SK-N-DZ (cell line): ENCODE results near the gene RNU1-4.
A peak's percentile ranks its signal among the peaks of the same experiment; 100 is the strongest.
"Not testable (repeated sequence)": the region's sequence is repeated elsewhere in the genome, so short reads cannot be mapped to it uniquely, and the experiment has no call there.

Experiments
- DNase-seq: peaks from one replicate; pipeline ENCODE4 v3.0.0-alpha.2; 2015; ENCODE audit warnings: low spot score

Gene RNU1-4

GRCh38 chr1:16708704-16709103 lies 31.6 kb upstream of the RNU1-4 start:
- DNase-seq = not testable (repeated sequence)

GRCh38 chr1:16709659-16710087 lies 30.6 kb upstream of the RNU1-4 start:
- not testable (repeated sequence) for DNase-seq

- not testable (repeated sequence) for DNase-seq
Measured at GRCh38 chr1:16710618-16711017, 29.7 kb upstream of the RNU1-4 start.

- DNase-seq = not testable (repeated sequence)
Measured at GRCh38 chr1:16712131-16712530, 28.2 kb upstream of the RNU1-4 start.

- DNase-seq = not testable (repeated sequence)
Measured at GRCh38 chr1:16712582-16712981, 27.7 kb upstream of the RNU1-4 start.

GRCh38 chr1:16712984-16713383 lies 27.3 kb upstream of the RNU1-4 start:
- DNase-seq = not testable (repeated sequence)

- not testable (repeated sequence) for DNase-seq
Measured at GRCh38 chr1:16713480-16713879, 26.8 kb upstream of the RNU1-4 start.

GRCh38 chr1:16716691-16717335 lies 23.5 kb upstream of the RNU1-4 start:
- DNase-seq = peak; percentile 1

- DNase-seq = peak; percentile 10
Measured at GRCh38 chr1:16717336-16718098, 22.8 kb upstream of the RNU1-4 start.

- peak; percentile 3 for DNase-seq
Measured at GRCh38 chr1:16718099-16718907, 22.0 kb upstream of the RNU1-4 start.

GRCh38 chr1:16718908-16719533 lies 21.3 kb upstream of the RNU1-4 start:
- peak; percentile 4 for DNase-seq

GRCh38 chr1:16719571-16720350 lies 20.6 kb upstream of the RNU1-4 start:
- DNase-seq = peak; percentile 2

- DNase-seq = peak; percentile 13
Measured at GRCh38 chr1:16720351-16721223, 19.7 kb upstream of the RNU1-4 start.

GRCh38 chr1:16721871-16722641 lies 18.3 kb upstream of the RNU1-4 start:
- DNase-seq = peak; percentile 3

GRCh38 chr1:16724718-16725438 lies 15.4 kb upstream of the RNU1-4 start:
- DNase-seq = peak; percentile 8

GRCh38 chr1:16725439-16726245 lies 14.7 kb upstream of the RNU1-4 start:
- peak; percentile 16 for DNase-seq
